ENCODE results near the gene ANGPTL8.

GRCh38 chr19:11198769-11199424 is 40.5 kb upstream of the ANGPTL8 start:
- TF ChIP-seq POLR2AphosphoS5 (IDR thresholded peaks at IDR 0.05) (no peak), CTCF (IDR thresholded peaks at IDR 0.05) (no peak)
